Frontal cortex (tissue), 4 donors: ENCODE measurements around the gene GCAT. TPM values are rescaled to one million over a fixed set of nuclear protein-coding genes. Genes with fewer than 3 reads are reported as not detected.
"Not testable (repeated sequence)": the region's sequence is repeated elsewhere in the genome, so short reads cannot be mapped to it uniquely, and the experiment has no call there.

Source experiments
- DNase-seq, 2 donors: peaks; one replicate each; pipeline ENCODE4 v3.0.0; 2012; ENCODE audit warnings: low spot score in 2 of 2
- FAIRE-seq: peaks from 2 replicates; lab custom pipeline; 2012; peaks lifted over from hg19 to GRCh38; lab: Jason Lieb, UNC
- total RNA-seq: library from RNA; depleted of rRNA; stranded (reverse); fragments of >200 nt; gene quantifications from one replicate; pipeline ENCODE4 v1.2.3, GENCODE V29; 2014
- donor health status: control.
- donor health status: control.
- donor health status: control.

Gene GCAT
- total RNA-seq, 1 donor from 2014 or later, result 8.6 TPM

DNA sequence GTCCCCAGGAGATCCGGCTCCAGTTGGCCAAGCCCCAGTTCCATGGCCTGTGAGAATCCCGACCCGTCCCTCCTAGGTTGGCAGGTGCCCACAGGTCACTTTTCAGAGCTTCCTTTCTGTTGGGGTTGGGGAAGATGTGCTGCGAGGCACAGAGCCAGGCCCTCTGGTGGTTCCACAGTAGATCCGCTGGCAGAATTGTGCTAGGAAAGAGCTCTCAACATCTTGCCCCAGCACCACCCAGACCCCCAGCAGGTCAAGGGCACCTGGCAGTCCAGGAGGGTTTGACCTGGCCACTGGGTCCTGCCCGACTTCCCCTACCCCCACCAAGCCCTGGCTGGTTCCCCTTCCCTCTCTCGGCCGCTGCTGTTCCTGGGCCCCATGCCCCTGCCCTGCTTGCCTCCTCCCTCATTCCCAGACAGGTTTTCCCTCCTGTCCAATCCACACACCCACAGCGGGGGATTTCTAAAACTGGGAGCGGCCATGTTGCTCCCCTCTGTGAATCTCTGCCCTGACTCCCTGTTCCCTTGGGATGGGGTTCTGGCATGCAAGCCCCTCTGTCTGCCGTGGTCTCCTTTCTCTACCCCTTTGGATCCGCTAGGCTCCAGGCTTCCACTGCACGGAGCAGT is 26.2 kb upstream of the GCAT start:
- no peak for DNase-seq
- no peak for FAIRE-seq

DNA sequence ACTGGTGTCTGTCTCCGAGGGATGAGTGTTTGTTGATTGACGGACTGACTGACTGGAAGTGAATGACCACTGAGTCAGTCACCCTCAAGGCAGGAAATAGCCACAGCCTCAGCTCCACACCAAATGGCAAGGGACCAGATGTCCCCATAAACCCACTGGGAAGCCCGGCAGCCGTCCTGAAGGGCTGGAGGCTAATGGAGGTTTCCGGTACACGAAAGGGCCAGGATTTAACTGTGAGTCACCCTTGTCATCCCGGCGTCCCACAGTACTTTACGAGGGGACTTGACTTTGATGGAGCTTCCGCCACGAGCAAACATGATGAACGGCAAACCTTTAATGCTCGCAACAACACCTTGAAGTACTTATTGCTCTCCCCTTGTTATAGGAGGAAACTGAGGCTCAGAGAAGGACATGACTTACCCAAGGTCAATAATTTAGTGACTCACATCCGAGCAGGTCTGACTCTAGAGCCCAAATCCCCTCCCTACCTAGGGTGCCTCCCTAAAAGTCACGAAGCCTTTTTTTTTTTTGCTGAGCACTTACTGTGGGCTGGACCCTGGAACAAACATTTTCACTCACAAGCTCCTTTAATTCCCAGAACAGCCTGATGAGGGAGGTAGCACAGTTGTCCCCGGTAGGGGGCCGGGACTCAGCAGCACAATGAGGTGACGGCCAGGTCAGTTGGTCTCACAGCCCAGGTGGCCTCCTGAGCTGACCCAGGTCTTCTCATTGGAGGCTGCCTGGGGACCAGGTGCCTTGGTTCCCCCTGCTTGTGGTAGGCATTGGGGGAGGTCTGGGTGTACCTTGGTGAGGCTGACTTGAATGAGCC is 25.2 kb upstream of the GCAT start:
- DNase-seq (no peak), FAIRE-seq (no peak)

DNA sequence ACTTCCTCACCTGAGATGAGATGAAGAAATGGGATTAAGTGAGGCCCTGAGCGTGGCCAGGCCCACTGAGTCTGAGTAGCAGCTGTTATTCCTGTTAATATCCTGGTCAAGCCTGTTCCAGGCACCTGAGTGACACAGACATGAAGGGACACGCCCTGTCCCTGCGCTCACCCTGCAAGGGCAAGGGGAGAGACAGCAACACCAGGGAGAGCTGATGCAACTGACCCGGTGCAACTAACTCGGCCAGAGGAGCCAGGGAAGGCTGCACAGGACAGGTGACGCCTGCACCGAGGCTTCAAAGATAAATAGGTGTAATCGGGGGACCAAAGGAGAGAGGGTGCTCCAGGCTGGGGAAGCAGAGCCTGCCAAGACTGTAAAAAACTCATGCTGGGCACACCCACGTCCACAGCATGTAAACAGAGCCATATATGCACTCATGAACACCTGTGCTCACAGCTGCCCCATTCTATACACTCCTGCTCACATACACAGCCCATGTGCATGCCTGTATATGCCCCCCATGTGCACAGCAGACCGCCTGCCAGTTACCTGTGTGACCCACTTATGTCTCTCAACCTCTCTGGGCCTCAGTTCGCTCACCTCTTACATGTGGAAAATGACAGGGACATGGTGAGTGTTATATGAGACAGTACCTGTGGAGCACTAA is 22.8 kb upstream of the GCAT start:
- no peak for DNase-seq
- FAIRE-seq, result no peak

DNA sequence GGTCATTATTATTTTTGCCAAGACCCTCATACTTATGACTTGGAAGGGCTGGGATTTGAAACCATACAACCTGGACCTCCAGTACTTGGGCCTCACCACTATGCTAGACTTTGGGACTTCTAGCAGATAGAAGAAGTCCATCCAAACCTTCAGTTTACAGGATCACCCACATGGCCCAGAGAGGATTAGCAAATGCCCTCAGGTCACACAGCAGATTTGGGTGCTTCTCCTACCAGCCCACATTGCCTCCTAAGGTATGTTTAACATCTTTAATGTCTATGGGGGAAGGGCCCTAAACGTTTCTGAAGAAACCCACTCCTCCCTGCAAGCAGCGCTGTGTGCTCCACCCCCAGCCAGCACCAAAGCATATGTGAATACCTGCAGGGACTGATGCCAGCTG is 17.5 kb upstream of the GCAT start:
- DNase-seq, result no peak
- no peak for FAIRE-seq

DNA sequence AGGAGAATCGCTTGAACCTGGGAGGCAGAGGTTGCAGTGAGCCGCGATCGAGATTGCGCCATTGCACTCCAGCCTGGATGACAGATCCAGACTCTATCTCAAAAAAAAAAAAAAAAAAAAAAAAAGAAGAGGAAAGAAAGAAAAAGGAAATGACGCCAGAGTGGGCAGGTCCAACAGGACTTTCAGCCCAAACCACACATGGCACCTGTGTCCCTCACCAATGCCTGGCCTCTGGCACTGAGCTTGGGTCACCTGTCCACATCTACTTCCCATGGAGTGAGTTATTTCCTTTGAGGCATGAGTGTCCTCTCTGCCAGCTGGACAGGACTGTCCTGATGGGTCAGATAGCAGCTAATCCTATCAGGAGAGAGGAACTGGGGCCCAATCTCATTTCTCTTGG is 15.2 kb upstream of the GCAT start:
- no peak for FAIRE-seq
- no peak for DNase-seq

DNA sequence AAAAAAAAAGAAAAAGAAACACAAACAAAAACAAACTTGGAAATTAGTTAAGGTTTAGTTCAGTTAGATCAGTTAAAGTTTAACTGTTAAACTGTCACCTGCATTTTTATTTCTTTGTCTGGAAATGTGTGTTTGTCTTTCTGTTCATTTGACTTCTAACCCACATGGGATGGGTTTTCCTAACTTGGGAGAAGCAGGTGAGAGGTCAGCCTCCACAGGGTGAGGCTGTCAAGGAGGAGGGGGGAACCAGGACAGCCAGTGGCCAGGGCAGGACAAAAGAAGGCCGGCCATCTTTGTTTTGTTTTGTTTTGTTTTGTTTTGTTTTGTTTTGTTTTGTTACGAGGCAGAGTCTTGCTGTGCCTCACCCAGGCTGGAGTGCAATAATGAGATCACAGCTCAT is 13.4 kb upstream of the GCAT start:
- FAIRE-seq, result no peak

DNA sequence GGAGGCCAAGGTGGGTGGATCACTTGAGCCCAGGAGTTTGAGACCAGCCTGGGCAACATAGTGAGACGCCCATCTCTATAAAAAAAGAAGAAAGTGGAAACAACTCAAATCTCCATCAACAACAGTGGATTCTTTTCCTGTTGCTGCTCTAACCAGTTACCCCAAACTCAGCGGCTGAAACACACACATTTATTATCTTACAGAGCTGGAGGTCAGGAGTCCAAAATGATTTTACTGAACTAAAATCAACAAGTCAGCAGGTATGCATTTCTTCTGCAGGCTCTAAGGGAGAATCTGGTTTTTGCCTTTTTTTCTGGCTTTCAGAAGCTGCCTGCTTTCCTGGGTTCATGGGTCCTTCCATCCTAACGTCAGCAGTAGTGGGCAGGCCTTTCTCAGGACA is 11.7 kb upstream of the GCAT start:
- FAIRE-seq, result no peak
- DNase-seq, result no peak

More for the DNA sequence above, 13.4 kb upstream of the GCAT start:
- DNase-seq, result no peak

DNA sequence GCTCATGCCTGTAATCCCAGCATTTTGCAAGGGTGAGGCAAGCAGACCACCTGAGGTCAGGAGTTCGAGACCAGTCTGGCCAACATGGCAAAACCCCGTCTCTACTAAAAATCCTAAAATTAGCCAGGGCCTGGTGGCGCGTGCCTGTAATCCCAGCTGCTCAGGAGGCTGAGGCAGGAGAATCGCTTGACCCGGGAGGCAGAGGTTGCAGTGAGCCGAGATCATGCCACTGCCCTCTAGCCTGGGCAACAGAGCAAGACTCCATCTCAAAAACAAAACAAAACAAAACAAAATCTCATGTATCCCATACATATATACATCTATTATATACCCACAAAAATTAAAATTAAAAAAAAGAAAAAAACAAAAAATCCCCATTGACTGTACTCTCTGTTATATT is 10.5 kb upstream of the GCAT start:
- not testable (repeated sequence) for DNase-seq, FAIRE-seq

DNA sequence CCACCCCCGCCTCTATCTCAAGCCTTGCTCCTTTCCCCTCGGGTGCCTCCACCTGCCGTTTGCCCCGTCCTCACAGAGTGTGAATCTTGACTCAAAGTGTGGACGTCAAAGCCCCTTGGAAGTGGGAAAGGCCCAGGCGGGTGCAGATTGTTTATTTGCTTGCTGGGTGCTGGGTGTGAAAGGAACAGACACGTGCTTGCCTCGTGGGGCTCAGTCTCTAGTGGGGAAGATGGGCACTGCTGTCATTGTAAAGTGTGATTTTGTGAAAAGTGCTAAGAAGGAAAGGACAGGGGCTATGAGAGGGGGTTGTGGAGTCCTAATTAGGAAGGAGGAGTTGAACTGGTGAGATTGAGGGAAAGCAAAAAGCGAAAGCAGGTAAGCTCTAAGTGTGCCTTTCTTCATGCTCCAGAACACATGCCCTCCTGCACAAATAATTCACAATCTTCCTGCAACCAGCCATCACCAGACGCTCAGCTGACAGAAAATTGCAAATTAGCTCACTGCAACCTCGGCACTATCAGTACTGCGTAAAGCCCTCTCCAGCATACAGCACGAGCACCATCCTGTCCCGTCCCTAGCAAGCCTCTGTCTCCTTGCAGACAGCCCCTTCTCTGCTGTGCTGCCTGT is 9.7 kb upstream of the GCAT start:
- FAIRE-seq (no peak), DNase-seq (no peak)

DNA sequence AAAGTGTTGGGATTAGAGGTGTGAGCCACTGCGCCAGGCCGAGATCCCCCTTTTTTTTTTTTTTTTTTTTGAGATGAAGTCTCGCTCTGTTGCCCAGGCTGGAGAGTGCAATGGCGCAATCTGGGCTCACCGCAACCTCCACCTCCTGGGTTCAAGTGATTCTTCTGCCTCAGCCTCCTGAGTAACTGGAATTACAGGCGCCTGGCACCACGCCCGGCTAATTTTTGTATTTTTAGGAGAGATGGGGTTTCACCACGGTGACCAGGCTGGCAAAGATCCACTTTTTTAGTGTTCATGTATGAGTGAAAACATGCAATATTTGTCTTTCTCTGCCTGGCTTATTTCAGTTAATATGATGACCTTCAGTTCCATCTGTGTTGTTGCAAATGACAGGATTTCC is 7.8 kb upstream of the GCAT start:
- not testable (repeated sequence) for FAIRE-seq, DNase-seq

DNA sequence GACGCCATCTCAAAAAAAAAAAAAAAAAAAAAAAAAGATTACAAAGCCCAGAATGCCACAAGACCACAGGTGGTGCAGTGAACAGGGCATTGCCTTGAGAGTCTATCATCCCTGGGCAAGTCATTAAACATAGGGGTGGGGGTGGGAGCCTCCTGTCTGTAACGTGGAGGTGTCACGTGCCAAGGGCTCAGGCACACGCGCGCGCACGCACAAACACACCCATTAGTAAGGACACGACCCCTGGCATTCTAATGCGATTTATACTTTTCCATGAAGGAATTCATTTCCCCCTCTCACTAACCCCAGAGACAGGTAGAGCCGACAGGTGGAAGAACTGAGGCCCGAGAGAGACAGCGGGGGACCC is 5.8 kb upstream of the GCAT start:
- no peak for FAIRE-seq
- DNase-seq, result no peak

DNA sequence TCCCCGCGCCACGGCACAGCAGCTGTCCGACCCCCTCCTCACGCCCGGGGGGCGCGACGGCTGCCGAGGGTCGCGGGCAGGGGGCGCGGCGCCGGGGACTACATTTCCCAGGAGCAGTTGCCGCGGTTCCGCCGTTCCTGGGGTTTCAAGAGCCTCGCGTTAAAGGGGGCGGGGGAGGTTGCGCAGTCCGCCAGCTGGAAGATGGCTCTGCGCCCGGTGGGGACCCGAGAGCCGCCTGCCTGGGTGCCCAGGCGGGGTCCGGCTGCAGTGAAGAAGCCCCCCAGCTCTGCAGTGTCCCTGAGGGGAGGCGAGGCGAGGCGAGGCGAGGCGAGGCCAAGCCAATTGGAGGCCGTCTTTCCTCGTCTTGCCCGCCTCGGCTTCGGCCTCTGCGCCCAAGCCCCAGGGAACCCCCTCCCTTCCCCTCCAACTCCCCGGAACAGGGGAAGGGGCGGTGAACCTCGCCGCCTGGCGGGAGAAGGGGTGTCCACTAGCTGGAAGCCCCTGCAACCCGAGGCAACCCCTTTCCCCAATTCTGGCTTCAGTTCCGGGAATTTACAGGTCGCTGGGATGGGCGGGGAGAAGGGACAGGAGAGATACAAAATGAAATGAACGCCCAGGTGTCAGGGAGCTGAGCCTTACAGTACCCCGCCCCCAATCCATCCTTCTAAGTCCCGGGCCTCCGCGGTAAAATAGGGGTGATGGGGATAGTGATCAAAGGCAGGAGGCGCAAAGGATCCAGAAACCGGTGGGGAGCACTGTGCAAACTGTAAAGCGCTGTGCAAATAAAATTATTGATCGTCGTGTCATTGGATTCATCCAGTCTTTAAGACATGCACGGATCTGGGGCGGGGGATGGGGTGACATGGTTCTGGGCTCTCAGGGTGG is 5.2 kb upstream of the GCAT start:
- FAIRE-seq, result no peak
- DNase-seq, result peak; percentile 65 to 74

DNA sequence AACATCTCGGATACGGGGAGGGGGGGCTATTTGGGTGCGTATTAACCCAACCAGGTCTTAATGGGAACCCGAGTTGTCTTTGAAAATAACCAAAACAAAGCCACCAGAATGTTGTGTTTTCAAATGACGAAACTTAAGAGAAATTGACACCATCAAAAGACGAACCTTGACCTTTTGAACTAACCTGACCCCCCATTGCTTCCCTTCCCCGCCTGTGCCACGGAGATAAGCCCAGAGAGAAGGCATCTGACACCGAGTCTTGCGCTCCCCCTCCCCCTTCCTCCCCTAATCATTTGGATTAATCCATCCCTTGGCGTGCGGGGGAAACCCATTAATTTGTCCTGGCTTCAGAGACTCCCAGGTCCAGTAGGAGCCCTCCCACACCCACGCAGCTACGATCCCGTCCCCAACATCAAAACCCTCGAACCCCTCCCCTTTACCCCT is 4.5 kb upstream of the GCAT start:
- DNase-seq (no peak), FAIRE-seq (no peak)

DNA sequence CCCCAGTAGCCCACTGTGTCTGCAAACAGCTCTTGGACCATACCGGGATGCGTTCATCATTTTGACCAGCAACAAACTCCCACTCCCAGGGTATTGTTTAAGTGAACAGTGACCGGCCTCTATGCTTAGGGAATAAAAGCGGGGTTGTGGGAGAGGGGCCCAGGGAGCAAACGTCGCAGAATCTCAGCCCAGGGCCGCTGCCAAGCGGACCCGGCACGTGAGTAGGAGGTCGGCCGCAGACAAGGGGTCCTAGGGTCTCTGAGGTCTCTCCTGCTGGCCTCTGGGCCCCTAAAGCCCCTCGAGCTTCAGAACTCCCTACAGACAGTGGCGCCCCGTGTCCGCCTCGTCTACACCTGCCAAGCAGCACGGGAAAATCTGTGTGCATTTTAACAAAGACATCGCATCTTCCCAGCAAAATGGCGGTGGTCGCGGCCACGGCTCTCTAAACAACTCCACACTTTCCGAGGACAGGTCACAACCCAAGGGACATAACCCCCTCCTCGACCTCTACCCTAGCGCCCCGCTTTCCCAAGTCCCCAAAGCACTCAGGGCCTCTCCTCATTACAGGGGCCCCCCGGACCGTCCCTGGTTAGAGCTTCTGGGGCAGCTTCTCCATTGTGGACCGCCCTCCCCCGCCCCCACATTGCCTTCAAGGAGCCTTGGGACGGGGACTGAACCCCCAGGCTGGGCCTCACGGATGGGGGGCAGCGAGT is 3.9 kb upstream of the GCAT start:
- FAIRE-seq (no peak), DNase-seq (no peak)

DNA sequence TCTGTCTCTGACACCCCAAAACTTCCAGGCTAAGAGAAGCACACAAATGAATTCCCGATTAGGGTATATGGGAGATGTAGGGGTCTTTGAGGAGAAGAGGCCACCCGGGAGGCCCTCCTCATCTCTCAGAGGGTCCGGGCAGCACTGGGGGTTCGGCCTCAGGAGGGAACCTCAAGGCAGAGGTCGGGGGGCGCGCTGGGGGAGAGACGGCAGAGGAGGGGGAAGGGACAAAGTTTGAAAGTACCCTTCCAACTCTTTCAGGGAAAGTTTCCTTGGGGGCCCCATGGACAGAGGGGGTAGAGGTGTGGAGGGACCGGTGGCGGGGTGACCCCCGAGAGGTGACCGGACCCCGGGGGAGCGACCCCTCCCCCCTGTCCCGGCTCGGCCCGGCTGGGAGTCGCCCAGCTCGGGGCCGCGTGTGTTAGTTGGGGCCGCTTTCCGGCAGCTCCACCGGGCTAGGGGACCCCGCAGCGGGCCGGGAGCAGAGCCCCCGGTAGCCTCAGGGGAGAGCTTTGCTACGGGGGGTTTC is 3.3 kb upstream of the GCAT start:
- FAIRE-seq (no peak), DNase-seq (peak in 1 of 2 donors; percentile 62)

DNA sequence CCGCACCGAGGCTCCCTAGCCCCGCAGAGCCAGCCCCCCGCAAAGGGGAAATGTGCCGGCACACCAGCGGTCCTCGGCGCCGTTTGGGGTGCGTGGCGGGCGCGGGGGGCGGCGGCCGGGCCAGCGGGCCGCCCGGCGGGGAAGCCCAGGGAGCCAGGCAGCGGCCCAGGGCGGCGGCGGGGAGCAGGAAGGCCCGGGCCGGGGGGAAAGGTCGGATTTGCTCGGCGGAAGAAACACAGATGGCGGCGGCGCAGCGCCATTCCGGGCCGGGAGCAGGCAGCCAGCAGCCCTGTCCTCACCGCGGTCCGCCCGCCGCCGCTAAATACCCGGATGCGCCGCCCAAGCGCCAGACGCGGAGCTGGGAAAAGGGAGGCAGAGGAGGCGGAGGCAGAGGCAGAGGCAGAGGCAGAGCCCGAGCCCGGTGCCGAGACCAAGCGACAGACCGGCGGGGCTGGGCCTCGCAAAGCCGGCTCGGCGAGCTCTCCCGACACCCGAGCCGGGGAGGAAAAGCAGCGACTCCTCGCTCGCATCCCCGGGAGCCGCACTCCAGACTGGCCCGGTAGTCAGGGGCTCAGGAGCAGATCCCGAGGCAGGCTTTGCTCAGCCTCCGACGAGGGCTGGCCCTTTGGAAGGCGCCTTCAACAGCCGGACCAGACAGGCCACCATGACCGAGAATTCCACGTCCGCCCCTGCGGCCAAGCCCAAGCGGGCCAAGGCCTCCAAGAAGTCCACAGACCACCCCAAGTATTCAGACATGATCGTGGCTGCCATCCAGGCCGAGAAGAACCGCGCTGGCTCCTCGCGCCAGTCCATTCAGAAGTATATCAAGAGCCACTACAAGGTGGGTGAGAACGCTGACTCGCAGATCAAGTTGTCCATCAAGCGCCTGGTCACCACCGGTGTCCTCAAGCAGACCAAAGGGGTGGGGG is 2.6 kb upstream of the GCAT start:
- peak; percentile 89 to 94 for DNase-seq
- FAIRE-seq, result no peak

DNA sequence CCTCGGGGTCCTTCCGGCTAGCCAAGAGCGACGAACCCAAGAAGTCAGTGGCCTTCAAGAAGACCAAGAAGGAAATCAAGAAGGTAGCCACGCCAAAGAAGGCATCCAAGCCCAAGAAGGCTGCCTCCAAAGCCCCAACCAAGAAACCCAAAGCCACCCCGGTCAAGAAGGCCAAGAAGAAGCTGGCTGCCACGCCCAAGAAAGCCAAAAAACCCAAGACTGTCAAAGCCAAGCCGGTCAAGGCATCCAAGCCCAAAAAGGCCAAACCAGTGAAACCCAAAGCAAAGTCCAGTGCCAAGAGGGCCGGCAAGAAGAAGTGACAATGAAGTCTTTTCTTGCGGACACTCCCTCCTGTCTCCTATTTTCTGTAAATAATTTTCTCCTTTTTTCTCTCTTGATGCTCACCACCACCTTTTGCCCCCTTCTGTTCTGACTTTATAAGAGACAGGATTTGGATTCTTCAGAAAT is 1.9 kb upstream of the GCAT start:
- no peak for FAIRE-seq
- no peak for DNase-seq
